GM12801 (cell line): Measurements from ENCODE around the gene ABCD1.

Experiments used
- CTCF ChIP-seq: IDR thresholded peaks from one replicate; pipeline ENCODE4 v1.5.1; 2011; ENCODE audit warnings: control low read depth; ENCODE audit not compliant: insufficient read length; ENCODE audit errors: extremely low read depth

ABCD1 gene

GRCh38 chrX:153763989-153764755 lies 39.5 kb downstream of the ABCD1 start, which contains the start of gene PLXNB3:
PLXNB3 (plus strand) TSS chrX:153764249; CDS start chrX:153765536, 1,287 bp downstream.
- no peak for TF ChIP-seq CTCF

DNA sequence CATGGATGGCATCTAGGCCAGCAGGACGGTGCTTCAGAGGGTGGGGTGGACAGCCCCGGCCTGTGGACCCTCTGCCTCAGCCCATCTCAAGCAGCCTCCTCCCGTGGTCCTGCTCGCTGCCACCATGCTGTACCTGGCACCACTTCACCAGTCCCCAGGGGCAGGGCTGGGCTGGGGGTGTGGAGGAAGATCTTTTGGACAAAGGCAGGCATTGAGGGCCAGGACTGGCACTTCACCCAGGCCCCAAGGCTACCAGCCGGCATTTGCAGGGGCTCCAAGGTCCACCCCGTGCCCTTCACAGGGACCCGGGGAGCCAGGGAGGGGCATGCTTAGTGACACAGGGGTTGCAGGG lies 40.1 kb downstream of the ABCD1 start:
- TF ChIP-seq CTCF: no peak

GRCh38 chrX:153765138-153766079 lies 40.8 kb downstream of the ABCD1 start:
- TF ChIP-seq CTCF: no peak

GRCh38 chrX:153766098-153766817 lies 41.6 kb downstream of the ABCD1 start:
- no peak for TF ChIP-seq CTCF

GRCh38 chrX:153766871-153767673 lies 42.4 kb downstream of the ABCD1 start:
- no peak for TF ChIP-seq CTCF

DNA sequence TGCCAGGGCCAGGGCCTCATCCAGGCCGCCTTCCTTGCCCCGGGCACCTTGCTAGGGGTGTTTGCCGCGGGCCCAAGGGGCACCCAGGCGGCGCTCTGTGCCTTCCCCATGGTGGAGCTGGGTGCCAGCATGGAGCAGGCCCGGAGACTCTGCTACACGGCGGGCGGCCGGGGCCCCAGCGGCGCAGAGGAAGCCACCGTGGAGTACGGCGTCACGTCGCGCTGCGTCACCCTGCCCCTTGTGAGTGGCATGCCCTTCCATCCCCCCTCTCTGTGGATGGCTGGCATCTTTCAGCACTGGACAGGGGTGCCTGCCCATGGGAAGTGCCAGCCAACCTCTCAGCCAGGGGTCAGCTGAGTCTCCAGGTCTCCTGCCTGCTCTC lies 43.0 kb downstream of the ABCD1 start:
- no peak for TF ChIP-seq CTCF
